Ramos (cell line): ENCODE measurements around the gene OCSTAMP.

Experiments
- in situ Hi-C: fragments of 300-500 bp; cut with MboI; formaldehyde crosslinking; loops from one replicate; pipeline ENCODE4 v1.14.3; 2022; ENCODE audit warnings: low sequenced_read_pairs; ENCODE audit not compliant: unreplicated experiment

The OCSTAMP gene

DNA sequence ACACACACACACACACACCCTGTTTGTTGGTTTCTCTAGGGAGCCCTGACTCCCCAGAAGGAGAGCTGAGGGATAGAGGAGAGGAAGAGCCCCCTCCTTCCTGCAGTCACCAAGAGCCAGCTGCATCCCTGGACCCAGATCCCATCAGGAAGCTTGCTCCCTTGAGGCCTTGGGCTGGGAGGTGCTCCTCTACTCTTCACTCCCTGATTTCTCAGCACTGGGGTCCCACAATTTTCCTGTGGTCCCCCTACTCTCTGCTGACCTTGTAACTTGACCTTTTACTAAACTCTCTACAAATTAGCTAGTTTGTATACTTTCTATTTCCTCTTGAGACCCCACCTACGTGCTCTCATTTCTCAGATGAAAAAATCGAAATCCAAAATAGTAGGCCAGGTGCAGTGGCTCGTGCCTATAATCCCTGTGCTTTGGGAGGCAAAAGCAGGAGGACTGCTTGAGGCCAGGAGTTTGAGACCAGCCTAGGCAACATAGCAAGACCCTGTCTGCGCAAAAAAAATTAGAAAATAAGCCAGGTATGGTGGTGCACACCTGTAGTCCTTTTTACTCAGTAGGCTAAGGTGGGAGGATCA, 5.0 kb upstream of the OCSTAMP start:
- in situ Hi-C loops = no loop called here

GRCh38 chr20:46554828-46555227, 4.4 kb upstream of the OCSTAMP start:
- in situ Hi-C loops = no loop called here

DNA sequence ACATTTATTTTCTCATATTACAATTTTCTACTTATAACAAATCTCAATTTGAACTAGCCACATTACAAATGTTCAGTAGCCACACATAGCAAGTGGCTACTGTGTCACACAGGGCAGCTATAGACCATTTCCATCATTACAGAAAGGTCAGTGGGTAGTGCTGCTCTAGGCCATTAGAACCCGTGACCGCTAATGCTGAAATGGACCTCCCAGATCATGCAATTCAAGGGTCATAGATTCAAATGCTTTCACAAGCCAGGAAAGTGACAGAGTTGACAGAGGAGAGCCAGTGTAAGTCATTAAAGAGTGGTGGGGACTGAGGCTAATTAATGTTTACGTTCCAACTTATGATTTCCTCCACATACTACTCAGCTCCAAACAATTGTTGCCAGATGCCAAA, 3.5 kb upstream of the OCSTAMP start:
- in situ Hi-C loops = no loop called here

DNA sequence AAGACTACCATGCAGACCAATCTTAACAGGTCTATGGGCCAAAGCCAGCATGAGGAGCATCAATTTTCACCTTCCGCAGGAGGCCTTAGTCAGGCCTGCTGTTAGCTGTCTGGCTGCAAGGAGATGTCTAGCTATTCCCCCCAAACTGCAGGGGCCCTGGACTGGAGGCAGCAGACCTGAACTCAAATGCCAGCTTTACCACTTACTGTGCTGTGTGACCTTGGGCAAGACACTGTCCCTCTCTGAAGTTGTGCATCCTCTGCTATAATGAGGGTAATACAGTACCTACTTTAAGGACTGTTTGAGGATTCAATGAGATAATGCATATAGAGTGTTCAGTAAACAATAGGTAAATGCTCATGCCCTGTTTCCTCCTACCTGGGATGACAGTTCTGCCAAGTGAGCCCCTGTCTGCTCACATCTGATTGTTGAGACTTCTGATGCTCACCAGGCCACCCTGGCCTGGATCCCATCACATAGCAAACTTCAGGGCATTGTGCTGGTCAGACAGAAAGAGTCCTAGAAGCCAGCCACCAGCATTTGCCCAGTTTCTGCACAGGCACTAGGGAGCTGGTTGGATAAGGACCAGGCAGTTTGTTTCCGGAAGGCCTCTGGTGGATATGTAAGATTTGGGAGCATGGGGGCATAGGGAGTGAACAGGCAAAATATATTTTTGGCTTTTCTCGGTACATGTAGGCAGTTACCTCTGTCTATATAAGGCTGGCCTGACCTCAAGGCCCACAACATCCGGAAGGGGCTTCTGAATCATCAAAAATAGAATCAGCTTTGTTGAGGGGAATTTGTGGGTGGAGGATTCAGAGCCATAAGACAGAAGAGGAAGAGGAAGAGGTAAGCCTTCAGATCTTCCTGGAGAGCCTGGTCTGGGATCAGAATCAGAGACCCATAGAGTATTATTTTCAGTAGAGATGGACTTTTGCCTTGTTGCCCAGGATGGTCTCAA, 2.3 kb upstream of the OCSTAMP start:
- in situ Hi-C loops = no loop called here

DNA sequence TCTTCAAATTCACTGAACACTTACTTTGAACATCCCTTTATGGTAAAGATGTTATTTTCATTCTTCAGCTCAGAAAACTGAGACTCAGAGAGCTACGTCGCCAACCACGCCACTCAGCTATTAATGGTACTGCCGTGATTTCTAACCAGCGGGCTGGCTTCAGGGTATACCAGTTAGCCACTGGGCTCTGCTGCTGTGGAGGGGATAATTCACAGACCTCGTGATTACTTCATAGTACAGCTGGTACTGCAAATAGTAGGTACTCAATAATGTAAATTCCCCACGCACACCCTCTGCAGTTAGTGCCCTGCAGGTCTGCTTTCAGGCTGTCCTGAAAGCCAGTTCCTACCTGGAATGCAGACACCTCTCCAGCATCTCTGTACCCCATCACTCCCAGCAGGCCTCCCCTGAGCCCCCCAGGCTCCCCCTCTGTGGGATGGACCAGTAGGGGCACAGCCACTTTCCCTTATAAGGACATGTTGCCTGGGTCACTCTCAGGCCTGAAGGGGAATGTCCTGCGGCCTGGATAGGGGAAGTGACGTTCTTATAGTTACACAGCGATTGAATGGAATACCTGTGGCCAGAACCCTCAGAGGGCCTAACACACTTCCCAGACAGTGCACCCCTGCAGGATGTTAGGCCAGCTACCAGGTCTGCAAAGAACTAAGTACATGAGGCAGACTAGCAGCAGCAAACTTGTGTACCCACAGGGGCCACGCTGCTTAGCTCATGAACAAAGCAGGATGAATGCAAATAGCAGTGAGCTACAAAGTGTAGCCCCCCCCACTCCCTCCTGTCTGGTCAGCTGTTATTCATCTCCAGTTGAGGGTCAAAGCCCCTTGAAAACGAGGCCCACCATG, 1.3 kb upstream of the OCSTAMP start:
- in situ Hi-C loops = no loop called here

DNA sequence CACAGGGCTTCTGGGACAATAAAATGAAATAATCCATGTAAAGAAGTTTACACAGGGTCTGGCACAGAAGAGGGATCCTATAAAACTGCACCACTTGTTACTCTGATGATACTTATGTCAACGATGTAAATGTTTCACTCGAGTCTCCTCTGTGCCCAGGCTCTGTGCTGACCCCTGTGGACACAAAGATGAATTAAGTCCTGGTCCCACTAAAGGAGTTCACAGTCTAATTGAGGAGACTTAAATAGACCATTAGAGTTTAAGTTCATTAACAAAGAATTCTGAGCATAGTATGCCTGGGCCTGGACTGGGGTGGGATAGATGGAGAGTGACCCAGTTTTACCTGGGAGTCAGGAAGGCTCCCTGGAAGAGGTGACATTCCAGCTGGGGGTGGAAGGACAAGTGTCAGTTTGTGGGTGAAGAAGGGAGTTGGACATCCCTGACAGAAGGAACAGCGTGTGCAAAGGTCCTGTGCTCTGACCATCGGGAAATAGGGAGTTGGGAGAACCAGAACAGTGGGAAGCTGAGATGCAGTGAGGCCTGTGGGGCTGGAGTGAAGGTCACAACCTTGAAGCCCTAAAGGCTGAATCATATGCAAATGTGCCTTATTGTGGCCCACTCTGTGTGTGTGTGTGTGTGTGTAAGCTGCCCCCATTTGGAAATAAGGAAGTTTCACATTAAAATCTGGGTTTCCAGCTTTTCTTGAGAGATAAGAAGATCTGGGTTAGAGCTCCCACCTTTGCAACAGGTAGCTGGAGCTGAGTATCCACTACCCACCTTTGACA, 1.1 kb downstream of the OCSTAMP start:
- in situ Hi-C loops = no loop called here

DNA sequence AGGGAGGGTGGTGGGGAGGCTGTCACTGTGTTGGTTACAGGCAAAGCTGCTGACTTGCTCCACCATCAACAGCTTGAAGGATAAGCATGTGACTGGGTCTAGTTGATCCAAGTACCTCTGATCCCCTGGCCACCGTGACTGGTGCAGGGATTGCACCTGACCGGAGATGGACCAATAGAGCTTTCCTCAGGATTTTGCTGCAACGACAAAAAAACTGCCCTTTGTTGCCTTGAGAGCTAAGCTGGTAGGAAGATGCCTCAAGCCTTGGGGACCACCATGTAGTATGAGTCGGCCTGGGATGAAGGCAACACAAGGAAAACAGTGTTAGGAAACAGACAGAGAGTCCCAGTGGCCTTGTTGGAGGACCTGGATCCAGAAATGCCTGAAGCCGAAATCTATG, 1.8 kb downstream of the OCSTAMP start:
- in situ Hi-C loops = no loop called here

- in situ Hi-C loops = no loop called here
These were observed 2.5 kb downstream of the OCSTAMP start for GRCh38 chr20:46547995-46548394.

DNA sequence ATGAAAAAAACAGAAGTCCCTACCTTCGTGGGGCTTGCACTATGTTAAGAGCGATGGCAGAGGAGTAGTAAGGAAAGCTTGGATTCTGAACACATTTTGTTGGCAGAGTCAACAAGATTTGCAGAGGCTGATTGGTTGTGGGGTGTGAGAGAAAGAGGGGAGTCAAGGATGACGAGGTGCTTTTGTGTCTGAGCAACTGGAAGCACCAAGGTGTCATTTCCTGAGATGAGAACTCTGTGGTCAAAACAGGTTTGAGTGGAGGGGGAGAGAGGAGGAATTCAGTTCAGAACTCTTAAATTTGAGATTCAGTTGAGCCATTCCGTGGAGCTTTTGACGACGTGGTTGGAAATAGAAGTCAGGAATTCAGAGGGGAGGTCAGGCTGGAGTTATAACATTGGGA, 3.5 kb downstream of the OCSTAMP start:
- in situ Hi-C loops = no loop called here

DNA sequence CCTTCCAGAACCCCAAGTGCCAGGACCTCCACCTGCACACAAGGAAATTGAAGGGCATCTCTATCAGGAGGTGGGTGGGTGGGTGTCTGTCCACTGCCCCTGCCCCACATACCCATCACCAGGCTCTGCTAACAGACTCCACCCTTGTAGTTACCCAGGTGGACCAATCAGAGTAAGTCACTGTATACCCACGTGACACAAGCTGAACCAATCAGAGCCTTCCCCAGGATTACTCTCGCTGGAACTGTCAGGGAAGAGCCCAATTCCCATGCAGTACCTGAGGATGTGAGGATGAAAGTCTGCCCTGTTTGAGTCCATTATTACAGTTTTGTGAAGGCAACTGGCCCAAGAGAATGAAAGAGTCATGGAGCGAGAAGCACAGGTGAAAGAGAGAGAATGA, 4.2 kb downstream of the OCSTAMP start:
- in situ Hi-C loops = no loop called here

- in situ Hi-C loops = no loop called here
These were observed 4.7 kb downstream of the OCSTAMP start for GRCh38 chr20:46545827-46546138.

- in situ Hi-C loops = no loop called here
These were observed 5.2 kb downstream of the OCSTAMP start for GRCh38 chr20:46545077-46545826.

GRCh38 chr20:46544576-46544975, 5.9 kb downstream of the OCSTAMP start:
- in situ Hi-C loops = no loop called here

DNA sequence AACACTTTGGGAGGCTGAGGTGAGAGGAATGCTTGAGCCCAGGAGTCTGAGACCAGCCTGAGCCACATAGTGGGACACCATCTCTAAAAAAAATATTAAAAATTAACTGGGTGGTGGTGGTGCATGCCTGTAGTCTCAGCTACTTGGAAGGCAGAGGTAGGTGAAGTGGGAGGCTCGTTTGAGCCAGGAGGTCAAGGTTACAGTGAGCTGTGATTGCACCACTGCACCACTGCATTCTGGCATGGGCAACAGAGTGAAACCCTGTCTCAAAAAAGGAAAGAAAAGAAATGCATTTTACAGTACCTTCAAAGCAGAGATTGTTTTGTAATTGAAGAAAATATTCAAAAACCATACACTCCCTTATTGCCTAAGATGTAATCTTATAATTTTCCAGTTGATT, 6.5 kb downstream of the OCSTAMP start:
- in situ Hi-C loops = no loop called here

- in situ Hi-C loops = no loop called here
These were observed 7.4 kb downstream of the OCSTAMP start for GRCh38 chr20:46543033-46543432.

- in situ Hi-C loops = no loop called here
These were observed 9.1 kb downstream of the OCSTAMP start for GRCh38 chr20:46541229-46541935.

GRCh38 chr20:46539113-46539512, 11.3 kb downstream of the OCSTAMP start:
- in situ Hi-C loops = no loop called here

GRCh38 chr20:46530640-46531039, 19.8 kb downstream of the OCSTAMP start:
- in situ Hi-C loops = no loop called here
